Testis (tissue), 2 donors: ENCODE data around the gene SANBR.

Experiments used
- CTCF ChIP-seq, 3 experiments: fragments of 450-650 bp in 2 of 3; fragments of 200-600 bp in 1 of 3; sonication (generic) in 1 of 3; IDR thresholded peaks; one replicate each; pipeline ENCODE4 v1.5.1; 2016 to 2019; ENCODE audit warnings: antibody characterized with exemption in 3 of 3, mild to moderate bottlenecking in 2 of 3, moderate library complexity in 1 of 3
- POLR2A ChIP-seq: fragments of 450-650 bp; IDR thresholded peaks from one replicate; pipeline ENCODE4 v1.6.1; 2017; ENCODE audit warnings: antibody characterized with exemption, mild to moderate bottlenecking, moderate library complexity

GRCh38 chr2:61090386-61090921, 24.8 kb downstream of the SANBR start:
- TF ChIP-seq POLR2A (no peak), CTCF (IDR thresholded peaks at IDR 0.05) (no peak)
